Cardiac muscle cell (in vitro differentiated cells and primary cell): ENCODE measurements around the gene RCOR1. TPM values are rescaled to one million over a fixed set of nuclear protein-coding genes. Genes with fewer than 3 reads are reported as not detected.
A peak's percentile ranks its signal among the peaks of the same experiment; 100 is the strongest.

Source experiments
- DNase-seq, 2 donors: peaks; one replicate each; pipeline versions ENCODE4 v3.0.0 to v3.0.0-alpha.2; 2010 to 2017; ENCODE audit warnings: low read depth in 1 of 2, low spot score in 1 of 2
- H3K27ac ChIP-seq: fragments of 200-600 bp; sonication (generic); 2 replicates; pipeline ENCODE4 v1.5.1; 2016
- H3K27me3 ChIP-seq: fragments of 200-600 bp; sonication (generic); 2 replicates; pipeline ENCODE4 v1.6.0; 2016; ENCODE audit warnings: control low read depth
- H3K36me3 ChIP-seq: fragments of 200-600 bp; sonication (generic); 2 replicates; pipeline ENCODE4 v1.5.1; 2016; ENCODE audit warnings: control low read depth
- H3K4me1 ChIP-seq: fragments of 200-600 bp; sonication (generic); 2 replicates; pipeline ENCODE4 v1.8.1; 2017; ENCODE audit warnings: low read depth, mild to moderate bottlenecking, mixed run types
- H3K4me3 ChIP-seq: fragments of 200-600 bp; sonication (generic); 2 replicates; pipeline ENCODE4 v1.5.1; 2016; ENCODE audit warnings: mild to moderate bottlenecking
- H3K9me3 ChIP-seq: fragments of 200-600 bp; sonication (generic); 2 replicates; pipeline ENCODE4 v1.5.1; 2017; ENCODE audit warnings: low read depth, mild to moderate bottlenecking, control low read depth
- CTCF ChIP-seq: IDR thresholded peaks from 2 replicates; pipeline ENCODE4 v1.5.1; 2012; ENCODE audit warnings: low read depth, mild to moderate bottlenecking, low read length
- polyA plus RNA-seq: library from polyadenylated mRNA; unstranded; fragments of >200 nt; fragmentation: Nextera tagmentation; extraction: Ambion mirVana; gene quantifications from 2 replicates; pipeline ENCODE4 v1.2.1, GENCODE V29; 2016
- total RNA-seq: library from RNA; depleted of rRNA; stranded (reverse); fragments of >200 nt; gene quantifications from 2 replicates; pipeline ENCODE4 v1.2.3, GENCODE V29; 2016

The RCOR1 gene
- total and polyA plus RNA-seq, 2 experiments from 2014 or later = 5.3 to 17.0 TPM

- H3K27me3 ChIP-seq = no peaks in the 10 kb centered on the region
- H3K4me3 ChIP-seq = no peak overlapping the region
- DNase-seq = no peak
- no peaks in the 10 kb centered on the region for H3K9me3 ChIP-seq
- H3K27ac ChIP-seq = no peak overlapping the region
- H3K36me3 ChIP-seq = no peaks in the 10 kb centered on the region
- TF ChIP-seq CTCF = no peak
- H3K4me1 ChIP-seq = no peaks in the 10 kb centered on the region
These were observed 11.0 kb downstream of the RCOR1 start for GRCh38 chr14:102603293-102603907.

DNA sequence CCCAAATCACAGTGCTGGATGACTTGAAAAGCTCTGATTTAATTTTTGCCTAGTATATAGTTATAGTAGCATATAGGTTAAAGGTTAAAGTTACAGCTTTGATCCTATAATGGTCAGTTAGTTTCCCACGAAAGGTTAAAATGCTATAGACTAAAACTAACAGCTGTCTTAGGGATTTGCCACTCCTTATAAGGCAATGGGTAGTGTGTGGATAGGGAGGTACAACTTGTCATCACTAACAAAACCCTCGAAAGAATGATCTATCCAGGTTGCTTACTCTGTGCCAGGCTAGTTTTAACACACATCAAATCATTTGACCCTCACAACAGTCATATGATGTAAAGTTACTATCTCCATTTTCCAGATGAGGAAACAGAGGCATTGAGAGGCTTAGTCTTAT is 11.7 kb downstream of the RCOR1 start:
- Histone ChIP-seq H3K36me3 (no peaks in the 10 kb centered on the region), H3K4me1 (no peaks in the 10 kb centered on the region), H3K4me3 (no peak overlapping the region), H3K9me3 (no peaks in the 10 kb centered on the region), H3K27me3 (no peaks in the 10 kb centered on the region), H3K27ac (no peak overlapping the region)
- TF ChIP-seq CTCF = no peak
- DNase-seq = no peak

GRCh38 chr14:102605029-102605428 is 12.6 kb downstream of the RCOR1 start:
- DNase-seq = no peak
- H3K36me3 ChIP-seq = no peaks in the 10 kb centered on the region
- peak overlapping the region; percentile 18 for H3K27ac ChIP-seq
- no peaks in the 10 kb centered on the region for H3K9me3 ChIP-seq
- no peak for TF ChIP-seq CTCF
- no peak overlapping the region for H3K4me3 ChIP-seq
- H3K4me1 ChIP-seq = no peaks in the 10 kb centered on the region
- H3K27me3 ChIP-seq = no peaks in the 10 kb centered on the region

DNA sequence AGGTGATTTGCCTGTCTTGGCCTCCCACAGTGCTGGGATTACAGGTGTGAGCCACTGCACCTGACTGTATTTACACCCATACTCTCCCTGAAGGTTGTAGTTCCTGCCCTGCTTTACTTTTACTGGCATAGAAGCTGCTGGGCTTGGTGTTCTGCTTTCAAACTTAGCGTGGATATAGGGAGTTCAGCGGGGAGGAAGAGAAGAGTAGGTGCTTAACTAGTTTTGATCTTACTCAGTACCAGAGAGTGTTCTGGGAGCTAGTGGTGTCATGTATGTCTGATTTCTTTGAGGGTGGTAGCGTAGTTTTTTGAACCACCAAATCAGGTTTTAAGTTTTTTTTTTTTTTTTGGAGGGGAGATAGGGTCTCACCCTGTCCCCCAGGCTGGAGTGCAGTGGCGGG is 13.8 kb downstream of the RCOR1 start:
- Histone ChIP-seq H3K9me3 (no peaks in the 10 kb centered on the region), H3K4me3 (no peak overlapping the region), H3K27me3 (no peaks in the 10 kb centered on the region), H3K4me1 (no peaks in the 10 kb centered on the region), H3K27ac (peak overlapping the region; percentile 48), H3K36me3 (no peaks in the 10 kb centered on the region)
- DNase-seq = no peak
- TF ChIP-seq CTCF = no peak

DNA sequence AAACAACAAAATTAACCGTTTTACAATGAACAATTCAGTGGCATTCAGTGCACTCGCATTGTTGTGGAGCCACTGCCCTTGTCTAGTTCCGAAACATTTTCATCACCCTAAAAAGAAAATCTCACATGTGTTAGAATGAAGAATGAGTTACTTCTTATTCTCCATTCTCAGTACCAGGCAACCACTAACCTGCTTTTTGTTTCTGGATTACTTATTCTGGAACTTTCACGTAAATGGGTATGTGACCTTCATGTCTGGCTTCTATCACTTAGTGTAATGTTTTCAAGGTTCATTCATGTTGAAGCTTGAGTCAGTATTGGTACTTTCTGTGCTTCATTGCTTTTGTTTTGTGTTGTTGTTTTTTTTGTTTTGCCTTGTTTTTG is 15.6 kb downstream of the RCOR1 start:
- H3K36me3 ChIP-seq = no peaks in the 10 kb centered on the region
- H3K4me3 ChIP-seq = no peak overlapping the region
- H3K9me3 ChIP-seq = no peaks in the 10 kb centered on the region
- no peaks in the 10 kb centered on the region for H3K27me3 ChIP-seq
- H3K4me1 ChIP-seq = no peaks in the 10 kb centered on the region
- no peak for DNase-seq
- TF ChIP-seq CTCF = no peak
- H3K27ac ChIP-seq = no peak overlapping the region
